GM19193 (cell line): ENCODE results near the gene RXYLT1.
A peak's percentile ranks its signal among the peaks of the same experiment; 100 is the strongest.

ENCODE experiments used
- POLR2A ChIP-seq: IDR thresholded peaks from 4 replicates; pipeline ENCODE4 v1.6.1; 2011; ENCODE audit not compliant: insufficient read depth, insufficient read length; ENCODE audit errors: extremely low read depth

The RXYLT1 gene

DNA sequence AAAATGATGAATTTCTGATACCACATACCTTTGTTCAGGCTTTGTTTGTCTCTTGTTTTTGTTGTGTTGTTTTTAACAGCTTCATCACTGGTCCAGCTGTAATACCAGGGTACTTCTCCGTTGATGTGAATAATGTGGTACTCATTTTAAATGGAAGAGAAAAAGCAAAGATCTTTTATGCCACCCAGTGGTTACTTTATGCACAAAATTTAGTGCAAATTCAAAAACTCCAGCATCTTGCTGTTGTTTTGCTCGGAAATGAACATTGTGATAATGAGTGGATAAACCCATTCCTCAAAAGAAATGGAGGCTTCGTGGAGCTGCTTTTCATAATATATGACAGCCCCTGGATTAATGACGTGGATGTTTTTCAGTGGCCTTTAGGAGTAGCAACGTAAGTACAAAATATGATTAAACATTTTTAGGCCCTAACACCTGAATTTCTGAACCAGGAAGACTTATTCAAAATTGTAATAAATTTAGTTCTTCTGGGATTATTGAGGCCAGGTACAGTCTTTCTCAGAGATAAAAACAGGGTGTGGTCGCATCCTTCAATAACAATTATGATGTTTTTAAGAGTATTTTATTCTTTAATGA, 22.4 kb downstream of the RXYLT1 start:
- no peak for TF ChIP-seq POLR2A

DNA sequence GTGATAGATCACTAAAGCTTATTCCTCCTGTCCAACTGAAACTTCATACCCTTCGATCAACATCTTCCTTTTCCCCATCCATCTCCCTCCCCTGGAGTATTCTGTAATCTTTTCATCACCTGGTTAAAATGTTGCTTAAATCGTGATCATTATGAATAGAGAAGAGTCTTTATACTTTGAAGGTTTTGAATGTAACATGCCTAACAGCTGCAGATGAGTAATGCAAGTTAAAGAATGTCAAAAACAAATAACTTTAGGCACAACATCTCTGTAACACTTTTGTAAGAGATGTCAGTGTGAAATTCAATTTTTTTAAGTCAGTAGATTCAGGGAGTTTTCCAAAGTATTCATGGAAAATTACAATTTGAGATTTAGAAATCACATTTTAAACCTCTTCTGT, 25.0 kb downstream of the RXYLT1 start:
- TF ChIP-seq POLR2A = no peak

DNA sequence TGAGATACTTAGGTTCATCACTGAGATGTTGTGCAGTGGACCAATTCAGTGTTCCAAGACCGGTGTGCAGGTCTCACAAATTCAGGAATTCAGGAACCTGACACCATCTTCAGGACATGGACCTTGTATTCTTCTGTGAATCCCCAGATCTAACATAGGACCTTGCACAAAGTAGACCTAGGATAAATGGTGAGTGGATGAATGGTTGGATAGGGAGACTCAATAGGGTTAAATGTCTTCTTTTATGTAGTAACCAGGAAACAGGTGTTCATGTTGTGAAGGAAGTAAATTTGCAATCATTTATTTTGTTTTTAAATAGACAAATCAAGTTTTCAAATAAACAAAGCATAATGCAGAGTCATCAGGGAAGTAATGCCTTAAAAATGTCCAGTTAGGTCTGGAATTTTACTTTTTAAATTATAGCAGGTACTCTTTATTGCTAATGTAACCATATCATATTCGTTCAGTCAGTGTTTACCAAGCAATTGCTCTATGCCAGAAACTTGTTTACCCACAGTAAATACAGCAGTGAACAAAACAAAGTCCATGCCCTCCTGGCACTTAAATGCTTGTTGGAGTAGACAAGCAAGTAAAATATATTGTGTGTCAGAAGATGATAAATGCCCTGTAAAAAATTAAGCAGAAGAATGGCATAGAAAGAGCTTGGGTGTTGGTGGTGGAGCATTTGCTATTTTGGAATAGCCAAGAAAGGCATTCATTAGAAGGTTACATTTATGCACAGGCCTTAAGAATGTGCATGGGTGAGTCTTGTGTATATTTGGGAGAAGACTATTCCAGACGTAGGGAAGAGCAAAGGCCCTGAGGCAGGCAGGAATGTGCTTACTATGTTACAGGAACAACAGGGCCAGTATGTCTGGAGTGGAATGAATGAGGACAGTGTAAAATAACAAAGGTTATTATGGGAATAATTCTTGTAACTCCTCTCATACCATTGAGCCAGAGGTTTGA, 26.3 kb downstream of the RXYLT1 start:
- no peak for TF ChIP-seq POLR2A

DNA sequence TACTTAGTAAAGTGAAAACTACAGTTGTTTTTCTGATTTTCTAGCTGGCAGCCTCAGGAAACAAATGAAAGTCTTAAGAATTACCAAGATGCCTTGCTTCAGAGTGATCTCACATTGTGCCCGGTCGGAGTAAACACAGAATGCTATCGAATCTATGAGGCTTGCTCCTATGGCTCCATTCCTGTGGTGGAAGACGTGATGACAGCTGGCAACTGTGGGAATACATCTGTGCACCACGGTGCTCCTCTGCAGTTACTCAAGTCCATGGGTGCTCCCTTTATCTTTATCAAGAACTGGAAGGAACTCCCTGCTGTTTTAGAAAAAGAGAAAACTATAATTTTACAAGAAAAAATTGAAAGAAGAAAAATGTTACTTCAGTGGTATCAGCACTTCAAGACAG, 28.9 kb downstream of the RXYLT1 start:
- TF ChIP-seq POLR2A = no peak

DNA sequence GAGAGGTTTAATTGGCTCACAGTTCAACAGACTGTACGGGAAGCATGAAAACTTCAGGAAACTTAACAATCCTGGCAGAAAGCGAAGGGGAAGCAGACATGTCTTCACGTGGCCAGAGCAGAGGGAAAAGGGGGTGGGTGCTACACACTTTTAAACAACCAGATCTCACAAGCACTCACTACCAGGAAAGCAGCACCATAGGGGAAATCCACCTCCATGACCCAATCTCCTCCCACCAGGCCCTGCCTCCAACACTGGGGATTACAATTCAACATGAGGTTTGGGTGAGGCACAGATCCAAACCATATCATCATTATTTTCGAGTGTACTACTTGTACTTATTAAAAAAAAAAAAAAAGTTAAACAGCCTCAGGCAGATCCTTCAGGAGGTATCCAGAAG, 29.9 kb downstream of the RXYLT1 start:
- no peak for TF ChIP-seq POLR2A

DNA sequence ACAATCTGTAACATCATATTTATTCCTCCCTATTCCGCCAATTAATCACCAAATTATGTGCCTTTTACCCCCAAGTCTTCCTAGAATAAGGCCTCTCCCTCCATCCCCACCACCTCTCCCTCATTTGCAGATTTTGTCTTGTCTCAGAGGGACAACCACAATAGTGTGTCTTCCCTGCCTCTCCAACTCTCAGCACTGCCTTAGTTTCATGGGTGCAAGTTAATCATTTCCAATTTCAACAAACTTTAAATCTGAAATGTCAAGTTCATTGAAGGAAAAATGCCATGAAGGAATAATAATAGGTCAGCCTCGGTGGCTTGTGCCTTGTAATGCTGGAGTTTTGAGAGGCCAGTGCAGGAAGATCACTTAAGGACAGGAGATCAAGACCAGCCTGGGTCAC, 31.6 kb downstream of the RXYLT1 start:
- no peak for TF ChIP-seq POLR2A

DNA sequence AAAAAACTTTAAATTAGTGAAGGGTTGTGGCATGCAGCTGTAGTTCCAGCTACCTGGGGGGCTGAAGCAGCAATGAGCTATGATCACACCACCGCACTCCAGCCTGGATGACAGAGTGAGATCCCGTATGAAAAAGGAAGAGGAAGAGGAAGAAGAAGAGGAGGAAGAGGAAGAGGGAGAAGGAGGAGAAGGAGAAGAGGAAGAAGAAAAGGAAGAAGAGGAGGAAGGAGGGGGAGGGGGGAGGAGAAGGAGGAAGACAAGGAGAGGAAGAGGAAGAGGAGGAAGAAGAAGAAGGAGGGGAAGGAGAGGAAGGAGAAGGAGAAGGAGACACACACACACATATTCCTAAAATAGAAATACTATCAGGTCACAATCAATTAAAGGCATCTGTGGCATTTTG, 32.0 kb downstream of the RXYLT1 start:
- TF ChIP-seq POLR2A = no peak

DNA sequence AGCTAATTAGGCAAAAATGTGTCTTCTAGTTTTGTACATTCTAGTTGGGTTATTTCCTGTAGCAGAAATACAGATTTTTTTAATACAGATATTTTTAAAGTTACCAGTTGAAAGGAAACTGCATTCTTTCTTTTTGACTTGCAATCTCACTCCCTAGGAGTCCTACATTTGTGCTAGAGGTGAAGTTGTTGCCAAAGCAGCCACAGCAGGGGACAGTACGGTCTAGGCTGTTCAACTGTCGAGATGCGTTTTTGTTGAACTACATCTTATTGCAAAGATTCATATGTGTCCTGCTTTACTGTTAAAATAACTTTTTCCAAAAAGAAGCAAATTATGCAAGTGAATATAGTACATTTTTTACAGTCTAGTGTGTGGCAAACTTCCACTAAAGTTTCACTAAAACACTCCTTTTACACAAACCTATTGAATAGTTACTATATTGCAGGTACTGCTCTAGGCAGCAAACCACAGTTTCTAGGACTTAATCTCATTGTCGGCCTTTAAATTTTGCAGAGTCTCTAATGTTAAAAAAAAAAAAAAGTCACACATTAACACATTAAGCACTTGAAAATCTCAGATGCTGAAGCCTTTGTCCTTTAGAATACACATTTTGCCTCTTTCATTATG, 34.5 kb downstream of the RXYLT1 start:
- no peak for TF ChIP-seq POLR2A

DNA sequence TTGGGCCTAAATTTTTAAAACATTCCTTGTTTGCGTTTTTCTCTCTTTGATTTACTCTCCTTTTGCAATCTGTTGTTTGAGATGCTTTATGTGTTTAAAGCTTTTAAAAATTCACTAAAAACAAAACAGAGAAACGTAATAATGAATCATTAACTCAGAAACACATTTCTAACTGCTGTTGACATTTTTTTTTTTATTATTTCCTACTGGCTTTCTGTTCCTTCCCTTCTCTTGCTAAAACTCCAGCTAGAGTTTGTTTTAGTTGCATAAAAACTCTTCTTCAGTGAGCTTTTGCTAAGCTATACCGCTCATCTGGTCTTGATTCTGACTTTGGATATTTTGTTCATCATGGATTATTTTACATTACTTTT, 35.8 kb downstream of the RXYLT1 start:
- TF ChIP-seq POLR2A = no peak

DNA sequence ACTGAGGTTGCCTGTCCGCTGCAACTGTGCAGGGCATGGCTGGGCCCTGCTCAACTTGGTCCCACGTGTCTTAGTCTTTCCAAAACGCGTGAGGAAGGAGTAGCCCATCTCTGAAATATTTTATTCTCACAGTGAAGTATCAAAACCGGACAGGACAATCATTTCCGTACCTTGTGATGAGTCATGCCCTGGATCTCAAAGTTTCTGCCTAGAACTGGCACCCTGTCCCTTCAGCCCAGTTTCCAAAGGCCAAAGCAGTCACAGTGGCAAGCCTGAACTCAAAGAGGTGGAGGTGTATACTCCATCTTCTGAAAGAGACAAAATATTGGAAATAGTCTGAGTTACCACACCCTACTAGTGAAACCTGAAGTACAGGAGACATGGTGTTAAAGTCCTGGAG, 36.3 kb downstream of the RXYLT1 start:
- TF ChIP-seq POLR2A = no peak

DNA sequence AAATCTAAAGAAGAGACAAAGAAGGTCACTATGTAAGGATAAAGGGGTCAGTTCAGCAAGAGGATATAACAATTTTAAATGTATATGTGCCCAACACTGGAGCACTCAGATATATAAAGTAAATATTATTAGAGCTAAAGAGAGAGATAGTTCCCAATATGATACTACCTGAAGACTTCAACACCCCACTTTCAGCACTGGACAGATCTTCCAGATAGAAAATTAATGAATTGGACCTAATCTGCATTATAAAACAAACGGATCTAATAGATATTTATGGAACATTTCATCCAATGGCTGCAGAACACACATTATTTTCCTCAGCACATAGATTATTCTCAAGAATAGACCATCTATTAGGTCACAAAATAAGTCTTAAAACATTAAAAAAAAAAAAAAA, 40.7 kb downstream of the RXYLT1 start:
- TF ChIP-seq POLR2A = no peak

DNA sequence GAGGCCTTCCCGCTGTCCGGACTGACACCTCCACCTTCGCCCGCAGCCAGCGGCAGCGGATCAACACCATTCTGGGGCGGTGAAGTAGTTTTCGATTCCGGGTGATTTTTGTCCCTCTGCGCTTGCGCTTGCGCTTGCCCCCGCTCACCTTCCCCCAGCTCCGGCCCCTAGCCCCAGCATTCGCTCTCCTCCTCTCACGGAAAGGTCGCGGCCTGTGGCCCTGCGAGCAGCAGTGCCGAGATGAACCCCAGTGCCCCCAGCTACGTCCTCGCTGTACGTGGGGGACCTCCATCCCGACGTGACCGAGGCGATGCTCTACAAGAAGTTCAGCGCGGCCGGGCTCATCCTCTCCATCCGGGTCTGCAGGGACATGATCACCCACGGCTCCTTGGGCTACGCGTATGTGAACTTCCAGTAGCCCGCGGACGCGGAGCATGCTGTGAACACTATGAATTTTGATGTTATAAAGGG, 42.1 kb downstream of the RXYLT1 start:
- TF ChIP-seq POLR2A = peak; percentile 56

DNA sequence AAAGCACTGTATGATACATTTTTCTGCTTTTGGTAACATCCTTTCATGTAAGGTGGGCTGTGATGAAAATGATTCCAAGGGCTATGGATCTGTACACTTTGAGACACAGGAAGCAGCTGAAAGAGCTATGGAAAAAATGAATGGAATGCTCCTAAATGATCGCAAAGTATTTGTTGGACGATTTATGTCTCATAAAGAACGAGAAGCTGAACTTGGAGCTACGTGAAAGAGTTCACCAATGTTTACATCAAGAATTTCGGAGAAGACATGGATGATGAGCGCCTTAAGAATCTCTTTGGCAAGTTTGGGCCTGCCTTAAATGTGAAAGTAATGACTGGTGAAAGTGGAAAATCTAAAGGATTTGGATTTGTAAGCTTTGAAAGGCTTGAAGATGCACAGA, 42.6 kb downstream of the RXYLT1 start:
- no peak for TF ChIP-seq POLR2A

DNA sequence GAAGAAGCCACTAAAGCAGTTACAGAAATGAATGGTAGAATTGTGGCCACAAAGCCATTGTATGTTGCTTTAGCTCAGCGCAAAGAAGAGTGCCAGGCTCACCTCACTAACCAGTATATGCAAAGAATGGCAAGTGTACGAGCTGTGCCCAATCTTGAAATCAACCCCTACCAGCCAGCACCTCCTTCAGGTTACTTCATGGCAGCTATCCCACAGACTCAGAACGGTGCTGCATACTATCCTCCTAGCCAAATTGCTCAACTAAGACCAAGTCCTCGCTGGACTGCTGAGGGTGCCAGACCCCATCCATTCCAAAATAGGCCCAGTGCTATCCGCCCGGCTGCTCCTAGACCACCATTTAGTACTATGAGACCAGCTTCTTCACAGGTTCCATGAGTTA, 43.3 kb downstream of the RXYLT1 start:
- TF ChIP-seq POLR2A = no peak

DNA sequence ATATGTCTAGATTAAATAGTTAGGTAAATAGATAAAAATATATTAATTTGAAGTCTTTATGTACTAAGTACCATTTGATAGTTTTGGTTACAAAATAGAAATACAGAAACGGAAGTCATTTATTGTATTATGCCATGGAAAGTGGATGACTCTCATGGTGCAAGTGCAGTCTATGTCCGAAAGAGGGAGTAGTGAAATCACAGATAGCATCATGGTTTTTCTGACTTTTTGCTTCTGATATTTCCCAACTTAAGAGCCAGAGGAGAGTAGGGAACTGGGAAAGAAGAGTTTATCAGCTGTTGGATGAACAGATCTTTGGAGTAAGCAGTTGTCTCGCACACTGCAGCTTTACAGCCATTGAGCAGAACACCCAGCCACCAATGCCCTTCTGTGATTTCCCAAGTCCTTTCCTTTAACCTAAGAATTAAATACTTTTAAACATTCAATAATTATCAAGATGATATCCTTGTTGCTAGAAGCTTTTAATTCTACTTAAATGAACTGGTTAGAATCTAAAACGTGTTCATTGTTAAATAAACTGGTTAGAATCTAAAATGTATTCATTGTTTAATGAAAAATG, 46.4 kb downstream of the RXYLT1 start:
- no peak for TF ChIP-seq POLR2A
